Measurements from ENCODE around the gene PAK4.

The PAK4 gene

DNA sequence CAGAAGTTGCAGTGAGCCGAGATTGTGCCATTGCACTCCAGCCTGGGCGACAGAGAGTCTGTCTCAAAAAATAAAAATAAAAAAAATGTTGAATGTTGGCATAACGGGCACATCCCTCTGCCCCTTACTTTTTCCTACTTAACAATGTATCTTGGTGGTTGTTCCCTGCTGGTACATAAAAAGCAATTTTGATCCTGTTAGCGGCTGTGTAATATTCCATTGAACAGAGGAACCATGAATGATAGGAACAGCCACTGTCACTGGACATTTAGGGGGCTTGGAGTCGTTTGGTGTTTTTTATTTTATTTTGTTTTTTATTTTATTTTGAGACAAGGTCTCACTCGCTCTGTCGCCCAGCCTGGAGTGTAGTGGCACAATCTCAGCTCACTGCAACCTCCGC lies 60.8 kb downstream of the PAK4 start:
- DNase-seq = no peak

DNA sequence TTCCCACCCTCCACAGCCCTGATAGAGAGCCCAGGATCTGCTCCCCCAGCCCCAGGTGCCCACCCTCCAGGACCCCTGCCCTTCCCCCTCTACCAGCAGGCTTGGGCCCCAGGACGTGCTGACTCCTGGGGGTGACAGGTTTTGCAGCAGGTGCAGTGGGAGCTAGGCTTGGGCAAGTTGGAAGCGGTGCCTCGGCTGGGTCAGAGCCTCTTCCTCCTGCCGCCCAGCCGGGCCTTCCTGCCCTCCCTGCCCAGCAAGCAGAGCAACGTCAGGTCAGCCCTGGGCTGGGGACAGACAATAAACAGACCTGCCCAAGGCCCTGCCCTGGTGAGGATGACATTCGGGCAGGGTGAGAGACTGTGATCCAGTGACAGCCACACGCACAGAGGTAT lies 62.0 kb downstream of the PAK4 start:
- DNase-seq = no peak

DNA sequence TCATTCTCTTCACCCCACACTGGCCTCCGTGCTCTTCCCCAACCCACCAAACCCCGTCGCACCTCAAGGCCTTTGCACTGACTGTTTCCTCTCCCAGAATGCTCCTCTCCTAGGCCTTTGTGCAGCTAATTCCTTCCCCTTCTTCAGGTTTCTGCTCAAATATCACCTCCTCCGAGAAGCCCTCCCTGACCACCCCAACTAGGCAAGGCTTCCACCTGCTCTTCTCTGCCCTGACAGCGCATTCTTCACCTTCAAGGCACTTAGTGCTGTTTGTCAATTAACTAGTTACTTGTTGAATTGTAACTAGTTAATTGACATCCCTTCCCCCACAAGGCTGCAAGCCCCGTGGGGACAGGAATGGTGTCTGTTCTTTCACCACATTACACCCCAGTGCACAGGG lies 63.4 kb downstream of the PAK4 start:
- DNase-seq = no peak

DNA sequence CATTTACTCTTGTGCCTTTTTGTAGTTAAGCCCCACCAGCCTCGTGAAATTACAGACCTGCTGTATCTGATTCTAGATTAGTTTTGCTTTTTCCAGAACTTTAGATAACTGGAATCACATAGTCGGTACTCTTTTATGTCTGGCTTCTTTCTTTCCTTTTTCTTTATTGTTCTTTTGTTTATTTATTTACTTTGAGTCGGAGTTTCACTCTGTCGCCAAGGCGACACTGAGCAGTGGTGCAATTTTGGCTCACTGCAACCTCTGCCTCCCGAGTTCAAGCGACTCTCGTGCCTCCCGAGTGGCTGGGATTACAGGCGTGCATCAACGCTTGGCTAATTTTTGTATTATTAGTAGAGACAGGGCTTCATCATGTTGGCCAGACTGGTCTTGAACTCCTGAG lies 65.2 kb downstream of the PAK4 start:
- DNase-seq = no peak

DNA sequence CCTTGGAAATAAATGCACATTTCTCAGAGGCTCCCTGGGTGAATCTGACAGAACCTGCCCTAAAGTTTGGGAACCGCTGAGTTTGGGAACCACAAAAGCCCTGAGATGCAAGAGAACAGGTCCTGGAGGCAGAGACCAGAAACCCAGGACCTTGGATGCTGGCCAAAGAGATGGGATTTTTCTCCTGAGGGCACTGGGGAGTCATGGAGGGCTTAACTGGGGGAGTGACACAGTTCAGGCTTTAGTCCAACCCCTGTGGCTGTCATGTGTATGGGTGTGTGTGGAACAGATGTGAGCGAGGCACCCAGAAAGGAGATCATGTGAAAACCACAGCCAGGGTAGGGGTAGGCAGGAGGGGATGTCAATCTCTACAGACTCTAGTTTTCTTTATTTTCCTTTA lies 67.3 kb downstream of the PAK4 start:
- DNase-seq = no peak

DNA sequence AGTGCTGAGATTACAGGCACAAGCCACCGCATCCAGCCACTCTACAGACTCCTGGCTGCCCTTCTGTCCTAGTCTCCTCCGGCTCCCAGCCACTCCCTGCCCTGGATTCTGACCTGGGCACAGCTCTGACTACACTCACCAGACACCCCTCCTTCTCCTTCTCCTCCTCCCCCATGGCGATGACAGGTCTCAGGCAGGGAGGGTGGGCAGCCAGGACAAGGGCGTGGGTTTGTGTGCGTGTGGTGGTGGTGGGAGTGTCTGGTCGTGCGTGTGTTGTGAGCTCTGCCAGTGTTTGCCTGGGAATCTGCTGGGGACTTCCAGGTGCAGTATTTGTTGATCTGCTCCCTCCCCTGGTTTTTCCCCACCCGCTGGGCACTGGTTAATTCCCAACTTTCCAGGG lies 68.2 kb downstream of the PAK4 start:
- no peak for DNase-seq

DNA sequence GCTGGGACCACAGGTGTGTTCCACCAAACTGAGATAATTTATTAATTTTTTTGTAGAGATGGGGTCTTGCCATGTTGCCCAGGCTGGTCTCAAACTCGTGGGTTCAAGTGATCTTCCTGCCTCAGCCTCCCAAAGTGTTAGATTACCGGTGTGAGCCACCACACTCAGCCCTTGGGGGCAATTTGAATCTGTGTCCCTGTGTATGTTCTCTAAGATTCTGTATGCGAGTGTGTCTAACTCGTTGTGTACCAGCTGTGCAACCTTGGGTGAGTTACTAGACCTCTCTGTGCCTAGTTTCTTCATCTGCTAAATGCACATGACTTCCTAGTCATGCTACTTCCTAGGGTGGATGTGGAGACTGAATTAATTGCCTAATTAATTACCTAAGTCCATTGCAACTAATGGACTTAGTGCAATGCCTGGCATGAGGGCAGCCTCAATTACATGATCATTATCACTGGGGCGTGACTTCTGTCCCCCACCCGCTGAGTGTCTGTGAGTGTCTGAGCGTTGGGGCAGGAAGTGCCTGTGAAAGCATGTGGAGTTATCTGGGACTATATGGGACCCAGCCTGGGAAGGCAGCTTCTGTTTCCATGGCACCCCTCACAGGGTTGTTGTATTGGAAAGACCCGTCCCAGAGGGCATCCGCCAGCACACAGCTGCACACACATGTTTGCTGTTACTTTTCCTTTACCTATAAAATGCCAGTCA lies 69.4 kb downstream of the PAK4 start:
- no peak for DNase-seq

DNA sequence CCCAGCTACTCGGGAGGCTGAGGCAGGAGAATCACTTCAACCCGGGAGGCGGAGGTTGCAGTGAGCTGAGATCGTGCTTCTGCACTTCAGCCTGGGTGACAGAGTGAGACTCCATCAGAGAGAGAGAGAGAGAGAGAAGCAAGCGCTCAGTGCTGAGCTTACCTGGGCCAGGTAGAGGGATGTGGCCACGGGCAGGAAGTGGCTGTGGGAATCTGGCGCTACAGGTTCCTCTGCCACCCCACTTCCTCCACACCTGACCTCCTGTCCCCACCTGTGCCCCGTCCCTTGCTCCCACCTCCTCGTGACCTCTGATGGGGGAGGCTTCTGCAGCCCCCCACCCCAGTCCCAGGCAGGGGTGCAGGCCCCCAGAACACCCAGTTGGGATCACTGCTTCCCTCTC lies 70.2 kb downstream of the PAK4 start:
- DNase-seq = no peak

DNA sequence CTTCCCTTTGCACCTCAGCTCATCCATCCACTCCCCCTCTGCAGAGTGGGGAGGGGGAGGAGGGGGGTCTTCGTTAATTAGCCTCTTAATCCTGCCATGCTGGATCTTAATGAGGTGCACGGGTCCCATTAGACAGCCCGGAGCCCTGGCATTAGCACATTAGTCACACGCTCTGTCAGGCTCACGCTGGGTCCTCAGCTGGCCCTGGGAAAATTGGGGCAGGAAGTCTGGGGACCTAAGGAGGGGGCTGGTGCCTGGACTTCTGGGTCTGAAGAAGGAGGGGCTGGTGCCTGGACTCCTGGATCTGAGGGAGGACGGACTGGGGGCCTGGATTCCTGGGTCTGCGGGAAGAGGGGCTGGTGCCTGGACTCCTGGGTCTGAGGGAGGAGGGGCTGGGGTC lies 70.7 kb downstream of the PAK4 start:
- DNase-seq = no peak

DNA sequence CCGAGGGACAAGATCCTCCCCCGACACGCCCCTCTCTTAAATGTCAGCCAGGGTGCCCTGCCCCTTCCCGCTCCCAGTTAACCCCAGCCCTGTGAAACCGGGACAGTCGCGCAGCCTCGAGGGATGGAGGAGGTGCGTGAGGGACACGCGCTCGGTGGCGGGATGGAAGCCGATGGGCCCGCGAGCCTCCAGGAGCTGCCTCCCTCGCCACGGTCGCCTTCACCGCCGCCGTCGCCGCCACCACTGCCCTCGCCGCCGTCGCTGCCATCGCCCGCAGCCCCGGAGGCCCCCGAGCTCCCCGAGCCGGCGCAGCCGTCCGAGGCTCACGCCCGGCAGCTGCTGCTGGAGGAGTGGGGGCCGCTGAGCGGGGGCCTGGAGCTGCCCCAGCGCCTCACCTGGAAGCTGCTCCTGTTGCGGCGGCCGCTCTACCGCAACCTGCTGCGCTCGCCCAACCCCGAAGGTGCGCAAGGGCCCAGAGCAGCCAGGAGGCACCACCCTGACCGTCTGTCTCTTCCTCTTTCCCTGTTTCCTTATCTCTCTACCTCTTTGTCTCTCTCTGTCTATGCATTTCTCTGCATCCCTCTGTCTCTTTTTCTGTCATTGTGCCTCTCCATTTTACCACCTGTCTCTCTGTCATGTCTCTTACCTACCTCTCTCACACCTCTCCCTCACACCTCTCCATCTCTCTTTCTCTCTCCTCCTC lies 71.4 kb downstream of the PAK4 start, which contains the start of gene NCCRP1:
NCCRP1 (plus strand) TSS at position 105 of the 703 bp plus-strand sequence; CDS start at position 124, 19 bp downstream.
- no peak for DNase-seq

DNA sequence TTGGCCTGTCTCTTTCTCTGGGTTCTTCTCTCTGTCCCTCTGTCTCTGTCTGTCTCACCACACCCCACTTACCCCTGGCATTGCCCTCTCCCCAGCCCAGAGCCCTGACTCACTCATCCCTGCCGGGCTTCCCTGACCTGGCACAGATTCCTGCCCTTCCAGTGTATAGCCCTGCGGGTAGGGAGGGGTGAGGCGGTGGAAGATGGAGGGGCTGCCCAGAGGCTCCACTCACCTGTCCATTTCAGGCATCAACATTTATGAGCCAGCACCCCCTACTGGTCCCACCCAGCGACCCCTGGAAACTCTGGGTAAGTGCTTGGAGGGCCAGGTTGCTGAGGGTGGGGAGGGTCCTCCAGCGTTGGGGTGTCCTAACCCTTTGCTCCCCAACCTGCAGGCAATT lies 72.2 kb downstream of the PAK4 start:
- no peak for DNase-seq

DNA sequence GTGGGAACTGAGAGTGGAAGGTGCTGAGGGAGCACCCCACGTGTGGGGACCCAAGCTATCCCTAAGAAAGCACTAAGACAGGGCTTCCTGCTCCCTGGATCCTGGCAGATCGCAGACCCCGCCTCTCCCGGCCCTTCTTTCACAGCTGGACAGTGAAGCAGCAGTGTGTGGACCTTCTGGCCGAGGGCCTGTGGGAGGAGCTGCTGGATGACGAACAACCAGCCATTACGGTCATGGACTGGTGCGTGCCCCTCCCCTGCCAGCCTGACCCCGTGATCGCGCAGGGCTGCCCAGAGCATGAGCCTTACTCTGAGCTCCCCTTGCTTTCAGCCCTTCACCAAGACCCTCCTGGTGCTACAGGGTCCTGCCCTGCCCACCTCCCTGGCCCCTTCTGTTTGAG lies 73.4 kb downstream of the PAK4 start:
- no peak for DNase-seq

DNA sequence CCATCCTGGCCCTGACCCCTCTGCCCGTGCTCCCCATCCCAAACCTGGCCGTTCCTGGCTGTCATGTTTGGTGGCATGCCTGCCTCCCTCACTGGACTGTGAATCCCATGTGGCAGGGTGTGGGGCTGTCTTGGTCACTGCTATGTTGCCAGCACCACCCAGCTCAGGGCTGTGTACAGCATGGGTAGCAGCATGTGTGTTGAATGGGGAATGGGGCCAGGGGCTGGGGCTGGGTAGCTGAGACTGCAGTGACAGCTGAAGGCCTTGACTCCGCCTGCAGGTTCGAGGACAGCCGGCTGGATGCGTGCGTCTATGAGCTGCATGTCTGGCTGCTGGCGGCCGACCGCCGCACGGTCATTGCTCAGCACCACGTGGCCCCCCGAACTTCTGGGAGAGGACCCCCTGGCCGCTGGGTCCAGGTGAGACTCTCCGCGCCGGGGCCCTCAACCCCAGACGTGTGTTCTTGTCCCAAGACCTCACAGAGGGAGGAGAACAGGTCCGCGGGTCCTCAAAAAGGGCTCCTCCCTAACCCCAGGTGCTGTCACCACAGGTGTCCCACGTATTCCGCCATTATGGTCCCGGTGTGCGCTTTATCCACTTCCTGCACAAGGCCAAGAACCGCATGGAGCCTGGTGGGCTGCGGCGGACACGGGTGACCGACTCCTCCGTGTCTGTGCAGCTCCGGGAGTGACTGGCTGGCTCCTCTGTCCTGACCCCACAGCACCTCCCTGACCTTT lies 74.6 kb downstream of the PAK4 start:
- no peak for DNase-seq

DNA sequence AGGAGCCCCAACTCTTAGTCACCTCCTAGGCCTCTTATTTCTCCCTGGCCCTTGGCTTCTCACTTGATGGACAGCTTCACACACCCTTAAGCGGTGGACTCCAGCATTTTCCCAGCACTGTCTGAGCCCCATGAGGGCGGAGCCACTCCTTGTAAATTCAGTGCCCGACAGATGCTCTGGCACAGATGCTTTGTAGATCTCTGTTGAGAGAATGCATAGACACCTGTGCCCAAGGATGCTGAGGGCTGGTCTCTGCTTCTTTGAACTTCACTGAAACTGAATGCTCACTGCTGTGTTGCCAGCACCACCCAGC lies 75.2 kb downstream of the PAK4 start:
- DNase-seq = no peak

DNA sequence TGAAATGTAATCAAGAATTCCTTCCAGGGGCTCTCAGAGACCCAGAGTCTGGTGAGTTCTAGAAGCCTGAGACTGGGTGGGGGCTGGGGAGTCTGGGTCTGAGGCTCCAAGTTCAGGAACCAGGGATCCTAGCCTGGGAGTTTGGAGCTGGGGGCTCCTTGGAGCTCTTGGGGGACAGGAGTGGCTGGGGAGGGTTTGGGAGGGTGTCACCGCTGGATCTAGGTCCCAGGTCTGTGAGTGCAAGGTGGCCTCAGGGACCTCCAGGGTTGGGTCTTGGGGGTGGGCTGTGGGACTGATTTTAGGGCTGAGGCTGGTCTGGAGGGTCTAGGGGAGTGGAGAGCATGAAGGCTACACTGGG lies 77.4 kb downstream of the PAK4 start:
- DNase-seq = no peak

DNA sequence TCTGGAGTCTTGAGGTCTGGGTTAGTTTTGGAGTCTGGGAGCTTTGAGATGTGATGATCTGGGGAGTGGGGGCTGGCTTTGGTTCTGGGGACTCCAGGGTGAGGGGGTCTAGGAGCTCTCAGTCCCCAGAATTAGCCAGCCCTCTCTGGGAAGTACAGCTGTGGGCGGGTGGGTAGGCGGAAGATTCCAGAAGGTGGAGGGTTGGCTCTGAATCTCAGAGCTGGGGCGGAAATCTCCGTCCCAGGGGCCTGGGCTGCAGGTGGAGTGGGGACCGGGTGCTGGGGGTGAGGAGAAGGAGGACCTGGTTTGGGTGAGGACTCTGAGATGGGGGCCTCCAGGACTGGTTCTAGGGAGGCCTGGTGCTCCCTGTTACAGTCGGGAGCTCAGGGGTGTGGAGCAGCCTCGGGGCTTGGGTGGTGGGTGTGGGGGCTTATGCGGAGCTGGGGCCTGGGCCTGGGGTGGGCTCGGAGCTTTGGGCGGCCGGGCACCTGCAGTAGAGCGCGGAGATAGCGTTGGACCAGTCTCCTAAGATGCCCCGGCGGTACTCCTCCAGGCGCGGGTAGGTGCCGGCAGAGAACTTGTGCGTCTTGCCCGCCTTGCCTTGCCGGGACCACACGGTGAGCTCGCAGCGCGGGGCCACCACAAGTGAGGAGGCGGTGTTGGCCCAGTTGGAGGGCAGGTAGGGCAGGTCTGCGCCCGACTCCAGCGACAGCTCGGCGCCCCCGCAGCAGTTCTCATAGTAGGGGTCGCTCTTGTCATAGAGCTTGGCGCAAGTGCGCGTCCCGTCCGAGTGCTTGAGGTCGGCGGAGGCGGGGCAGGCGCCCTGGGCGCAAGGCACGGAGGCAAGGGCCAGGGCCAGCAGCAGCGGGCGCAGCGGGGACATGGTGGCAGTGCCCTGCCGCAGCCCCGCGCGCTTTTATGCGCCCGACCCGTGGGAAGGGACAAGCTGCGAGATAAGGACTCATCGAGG lies 78.1 kb downstream of the PAK4 start, which contains the start of gene SYCN:
SYCN (minus strand) TSS at position 892 of the 970 bp plus-strand sequence; CDS start at position 883, 9 bp downstream.
- no peak for DNase-seq

DNA sequence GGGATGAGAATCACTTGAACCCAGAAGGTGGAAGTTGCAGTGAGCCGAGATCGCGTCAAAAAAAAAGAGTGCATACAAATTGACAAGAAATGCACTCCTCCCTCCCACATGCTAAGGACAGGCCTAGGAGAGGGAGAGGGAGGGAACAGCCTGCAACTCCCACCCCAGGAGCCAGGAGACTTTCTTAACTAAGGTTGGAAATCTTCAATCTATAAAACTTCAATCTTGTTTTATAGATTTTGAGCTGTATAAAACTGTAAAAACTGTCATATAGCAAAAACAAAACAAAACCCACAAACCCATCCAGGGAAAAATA lies 79.8 kb downstream of the PAK4 start:
- no peak for DNase-seq

DNA sequence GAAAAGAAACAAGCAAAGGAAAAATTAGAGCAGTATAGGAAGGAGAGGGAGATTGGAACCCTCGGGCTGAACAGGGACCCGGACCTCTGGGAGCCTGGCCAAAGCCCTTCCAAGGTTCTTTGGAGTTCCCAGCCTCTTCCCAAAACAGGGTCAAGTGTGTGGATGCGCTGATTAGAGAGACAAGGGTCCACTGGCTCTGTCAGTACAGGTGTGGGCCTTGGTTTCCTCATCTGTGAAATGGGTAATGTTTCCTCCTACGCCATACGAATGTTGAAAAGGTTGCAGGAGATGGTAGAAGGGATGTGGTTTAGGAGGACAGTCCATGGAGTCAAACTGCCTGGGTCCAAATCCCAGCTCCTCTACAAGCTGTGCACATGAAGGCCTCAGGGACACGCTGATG lies 80.5 kb downstream of the PAK4 start:
- DNase-seq = no peak

DNA sequence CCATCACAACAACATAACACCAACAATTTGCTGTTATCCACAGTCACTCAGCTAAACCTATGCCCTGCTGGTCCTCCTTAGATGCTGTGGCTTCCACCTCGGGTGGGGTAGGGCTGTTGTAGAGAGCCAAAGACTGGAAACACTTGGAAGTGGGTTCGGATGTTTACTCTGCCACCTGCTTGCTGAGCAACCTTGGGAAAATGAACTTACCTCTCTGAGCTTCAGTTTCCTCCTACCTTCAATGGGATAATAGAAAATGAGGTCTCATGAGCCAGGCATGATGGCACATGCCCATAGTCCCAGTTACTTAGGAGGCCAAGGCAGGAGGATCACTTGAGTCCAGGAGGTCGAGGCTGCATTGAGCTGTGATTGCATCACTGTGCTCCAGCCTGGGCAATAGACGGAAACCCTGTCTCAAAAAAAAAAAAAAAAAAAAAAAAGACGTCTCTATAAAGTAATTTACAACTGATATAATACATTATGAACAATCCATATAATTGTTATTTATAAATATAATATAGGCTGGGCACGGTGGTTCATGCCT lies 81.8 kb downstream of the PAK4 start:
- no peak for DNase-seq

DNA sequence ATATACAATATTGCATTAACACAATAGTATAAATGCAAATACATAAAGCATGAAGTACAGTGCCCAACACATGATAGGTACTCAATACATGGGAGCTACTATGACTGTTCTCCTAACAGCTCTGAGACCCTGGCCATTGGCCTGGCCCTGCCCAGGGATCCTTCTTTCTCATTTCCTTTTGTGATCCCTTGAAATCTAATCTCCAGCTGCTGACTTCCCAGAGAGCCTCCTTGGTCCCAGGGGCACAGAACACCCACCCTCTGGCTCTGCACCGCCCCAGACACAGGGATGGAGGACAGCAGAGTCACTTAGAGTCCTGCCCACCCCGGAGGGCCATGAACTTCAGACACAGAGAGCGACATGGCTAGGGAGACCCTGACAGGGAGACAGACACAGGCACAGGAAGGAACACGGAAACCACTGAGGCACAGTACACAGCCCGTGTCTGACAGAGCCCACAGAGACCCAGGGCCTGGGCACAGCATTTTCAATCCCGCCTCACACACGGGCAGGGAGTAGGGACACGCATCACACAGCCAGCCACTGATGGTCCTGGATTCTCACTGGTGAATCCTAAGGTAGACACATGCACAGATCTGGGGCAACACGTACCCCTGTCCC lies 82.7 kb downstream of the PAK4 start:
- DNase-seq = no peak

DNA sequence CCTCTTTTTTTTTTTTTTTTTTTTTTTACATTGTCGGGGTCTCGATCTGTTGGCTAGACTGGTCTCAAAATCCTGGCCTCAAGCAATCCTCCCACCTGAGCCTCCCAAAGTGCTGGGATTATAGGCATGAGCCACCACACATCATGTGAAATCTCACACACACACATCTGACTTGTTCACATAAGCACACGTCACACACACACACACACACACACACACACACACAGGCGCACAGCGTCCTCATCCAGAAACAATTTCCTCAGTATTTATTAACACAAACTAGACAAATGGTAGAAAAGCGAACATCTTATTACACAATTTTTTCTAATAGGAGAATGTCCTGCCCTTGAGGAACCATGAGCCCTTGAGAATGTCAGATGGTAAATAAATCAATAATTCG lies 83.6 kb downstream of the PAK4 start:
- DNase-seq = no peak

DNA sequence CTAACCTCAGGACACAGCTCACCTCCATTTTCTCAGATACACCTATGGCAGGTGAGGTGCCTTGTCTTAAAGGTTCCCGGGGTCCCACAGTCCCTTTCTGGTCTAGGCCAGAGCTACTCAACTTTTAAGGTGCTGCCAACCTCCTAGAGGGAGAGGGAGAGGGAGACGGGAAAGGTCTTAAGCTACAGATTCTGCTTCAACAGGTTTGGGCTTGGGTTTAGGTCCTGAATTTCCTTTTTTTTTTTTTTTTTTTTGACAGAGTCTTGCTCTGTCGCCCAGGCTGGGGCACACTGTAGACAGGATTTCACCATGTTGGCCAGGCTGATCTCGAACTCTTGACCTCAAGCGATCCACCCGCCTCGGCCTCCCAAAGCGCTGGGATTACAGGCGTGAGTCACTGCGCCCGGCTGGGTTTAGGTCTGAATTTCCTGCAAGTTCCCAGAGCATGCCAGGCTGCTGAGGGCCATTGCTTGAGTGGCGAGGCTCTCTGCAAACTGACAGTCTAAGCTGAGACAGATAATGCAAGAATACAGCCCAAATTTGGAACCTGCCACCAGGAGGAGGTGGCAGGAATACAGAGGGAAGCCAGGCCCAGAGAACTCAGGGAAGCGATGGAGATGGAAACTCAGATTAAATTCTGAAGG lies 86.3 kb downstream of the PAK4 start:
- DNase-seq = no peak
